ENCODE measurements around the gene SS18. TPM values are rescaled to one million over a fixed set of nuclear protein-coding genes. Genes with fewer than 3 reads are reported as not detected.

SS18 gene
- total and polyA plus RNA-seq, 2 of the 13 experiments (the other 11 are each of a cell fraction or from before 2014, with no cell fraction given) = 49.2 to 82.7 TPM

GRCh38 chr18:26090130-26091046, at the start of gene SS18 (continued):
- TF ChIP-seq TFDP2 (CRISPR knock-in tag; IDR thresholded peaks at IDR 0.05) (peak; percentile 74; the same call in 1 of the 2 replicates), ZSCAN22 (CRISPR knock-in tag; IDR thresholded peaks at IDR 0.05) (no peak), ZBTB25 (CRISPR knock-in tag; IDR thresholded peaks at IDR 0.05) (0 out of 2 replicates have a peak, but pooled peaks have one; percentile 26), ZNF800 (CRISPR knock-in tag; IDR thresholded peaks at IDR 0.05) (no peak), KMT2B (CRISPR knock-in tag; IDR thresholded peaks at IDR 0.05) (peak; percentile 79), ZFP1 (CRISPR knock-in tag; IDR thresholded peaks at IDR 0.05) (0 out of 2 replicates have a peak, but pooled peaks have one; percentile 15), ZNF17 (CRISPR knock-in tag; IDR thresholded peaks at IDR 0.05) (no peak), PCBP1 (IDR thresholded peaks at IDR 0.05; ENCODE audit: borderline replicate concordance, low read depth, low read length) (0 out of 2 replicates have a peak, but pooled peaks have one; percentile 63), TSC22D2 (CRISPR knock-in tag; IDR thresholded peaks at IDR 0.05; ENCODE audit: borderline replicate concordance) (0 out of 2 replicates have a peak, but pooled peaks have one; percentile 12), HOXA5 (CRISPR knock-in tag; IDR thresholded peaks at IDR 0.05) (peak; percentile 20; the same call in 1 of the 2 replicates), ZNF383 (CRISPR knock-in tag; IDR thresholded peaks at IDR 0.05; ENCODE audit: borderline replicate concordance) (peak; percentile 78; the same call in 1 of the 2 replicates), IRF9 (CRISPR knock-in tag; IDR thresholded peaks at IDR 0.05; ENCODE audit: borderline replicate concordance) (0 out of 2 replicates have a peak, but pooled peaks have one; percentile 43), BRCA1 (CRISPR knock-in tag; IDR thresholded peaks at IDR 0.05) (no peak), DR1 (CRISPR knock-in tag; IDR thresholded peaks at IDR 0.05) (no peak), ZNF18 (CRISPR knock-in tag; IDR thresholded peaks at IDR 0.05; ENCODE audit: insufficient replicate concordance) (peak; percentile 66), TAF1 (CRISPR knock-in tag; IDR thresholded peaks at IDR 0.05) (peak; percentile 93), ZNF878 (CRISPR knock-in tag; IDR thresholded peaks at IDR 0.05) (peak; percentile 85), ZNF205 (CRISPR knock-in tag; IDR thresholded peaks at IDR 0.05) (no peak), MLLT10 (CRISPR knock-in tag; IDR thresholded peaks at IDR 0.05) (no peak), REL (CRISPR knock-in tag; conservative IDR thresholded peaks at IDR 0.05) (no peak), NBN (conservative IDR thresholded peaks at IDR 0.05) (no peak), ZNF234 (CRISPR knock-in tag; conservative IDR thresholded peaks at IDR 0.05) (0 out of 2 replicates have a peak, but pooled peaks have one; percentile 60), SALL2 (CRISPR knock-in tag; IDR thresholded peaks at IDR 0.05) (peak; percentile 72; the same call in 1 of the 2 replicates)

All from HepG2 (cell line).